Stimulated activated CD4-positive, alpha-beta T cell treated with anti-CD3 and anti-CD28 coated beads, Interleukin-15, amount 100 ng/mL, for 24 hours (primary cell): ENCODE results near the gene MYH11.

Experiments used
- DNase-seq: peaks from one replicate; pipeline ENCODE4 v3.0.0-alpha.2; 2020

The MYH11 gene

DNA sequence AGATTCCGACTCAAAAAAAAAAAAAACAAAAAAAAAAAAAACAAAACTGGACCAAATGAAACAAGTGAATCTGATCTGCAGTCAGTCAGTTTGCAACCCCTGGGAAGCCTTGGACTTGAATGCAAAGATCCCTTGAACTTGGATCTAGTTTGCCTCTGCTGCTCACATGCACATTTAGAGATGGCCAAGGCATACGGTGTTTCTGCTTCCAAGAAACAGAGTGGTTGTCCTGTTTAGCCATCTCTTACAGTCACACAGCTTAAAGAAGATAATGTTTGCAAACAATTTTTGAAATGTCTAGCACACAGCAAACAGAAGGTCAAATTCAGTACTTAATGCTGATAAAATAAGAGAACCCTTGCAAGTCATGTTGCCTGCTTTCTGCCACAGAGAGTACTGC, 202.2 kb downstream of the MYH11 start:
- no peak for DNase-seq

DNA sequence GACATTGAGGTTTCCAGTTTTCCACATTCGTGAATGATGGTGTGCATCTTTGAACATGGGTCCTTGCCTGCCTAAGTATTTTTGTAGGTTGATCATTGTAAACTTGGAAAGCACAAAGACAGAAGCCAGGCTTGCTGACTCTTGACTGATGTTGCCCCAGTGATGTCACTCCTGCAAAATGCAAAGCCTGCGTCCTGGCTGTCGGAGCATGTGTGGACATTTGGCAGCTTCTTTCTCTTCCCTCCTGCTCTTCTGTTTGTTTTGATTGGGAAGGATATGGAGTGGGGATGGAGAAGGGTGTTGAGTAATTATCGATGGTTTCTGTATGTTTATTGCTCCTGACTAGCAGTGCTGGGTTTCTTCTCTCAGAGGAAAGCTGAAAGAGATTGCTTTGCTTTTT, 203.6 kb downstream of the MYH11 start:
- no peak for DNase-seq
